D341Med (cell line): ENCODE measurements around the gene CPLANE2.
"Not testable (repeated sequence)": the region's sequence is repeated elsewhere in the genome, so short reads cannot be mapped to it uniquely, and the experiment has no call there.

Experiments used
- DNase-seq: peaks from one replicate; pipeline ENCODE4 v3.0.0; 2012; ENCODE audit warnings: low spot score

The CPLANE2 gene

DNA sequence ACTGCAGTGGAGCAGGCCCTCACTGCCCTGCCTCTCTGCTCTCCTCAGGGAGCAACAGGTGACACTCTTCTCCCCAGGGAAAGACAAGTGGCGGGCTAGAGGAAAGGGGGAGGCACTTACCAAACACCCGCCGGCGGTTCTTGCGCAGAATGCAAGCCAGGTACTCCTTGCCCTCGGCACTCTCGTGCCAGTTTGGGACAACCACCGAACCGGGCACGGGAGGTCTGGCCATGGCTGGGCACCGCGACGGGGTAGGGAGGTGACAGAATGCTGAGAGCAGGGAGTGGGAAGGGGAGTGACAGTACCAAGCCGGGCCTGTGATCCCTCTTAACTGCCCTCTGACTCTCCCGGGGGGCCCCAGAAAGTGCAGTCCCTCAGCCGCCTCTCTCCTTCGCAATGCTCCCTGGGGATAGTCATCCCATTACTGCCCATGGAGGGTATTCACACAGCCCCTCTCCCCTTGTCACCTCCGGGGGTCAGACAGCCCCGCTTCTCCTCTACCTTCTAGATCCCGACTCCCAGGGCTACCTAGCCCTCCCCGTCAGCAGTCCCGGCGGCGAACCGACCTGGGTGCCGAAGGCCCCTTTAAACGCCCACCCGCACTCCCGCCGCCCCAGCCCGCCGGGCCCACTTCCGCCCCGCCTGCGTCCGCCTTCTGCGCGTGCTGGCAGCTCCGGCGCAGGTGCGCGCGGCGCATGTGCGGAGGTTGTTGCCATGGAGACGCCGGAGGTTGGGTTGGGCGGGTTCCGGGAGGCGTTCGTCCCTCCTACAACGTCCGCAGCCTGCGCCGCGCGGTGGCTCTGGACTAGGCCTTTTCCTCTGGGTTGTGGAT lies at the start of gene CPLANE2:
TSS of gene CPLANE2 (minus strand) at position 673 of the 832 bp plus-strand sequence. CDS start at position 232, 441 bp downstream.
- DNase-seq, result peak; percentile 98

GRCh38 chr1:16286122-16286521 lies 49.1 kb upstream of the CPLANE2 start:
- DNase-seq, result no peak

GRCh38 chr1:16281765-16282164 lies 44.8 kb upstream of the CPLANE2 start:
- DNase-seq, result no peak

DNA sequence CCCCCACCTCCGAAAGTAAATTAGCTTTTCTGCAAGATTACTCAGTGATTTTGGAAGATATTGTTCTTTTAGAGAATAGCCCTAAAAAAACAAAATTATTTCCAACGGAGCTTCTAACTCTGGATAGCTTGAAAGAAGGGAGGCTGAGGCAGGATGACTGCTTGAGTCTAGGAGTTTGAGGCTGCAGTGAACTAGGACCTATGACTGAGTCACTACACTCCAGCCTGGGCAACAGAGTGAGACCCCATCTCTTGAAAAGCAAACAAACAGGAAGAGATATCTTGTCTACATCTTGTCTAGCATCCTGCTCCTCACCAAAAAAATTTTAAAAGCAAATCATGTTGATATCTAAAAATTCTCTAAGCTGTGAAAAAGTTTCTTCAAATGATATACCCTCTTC lies 42.2 kb upstream of the CPLANE2 start:
- DNase-seq, result no peak

DNA sequence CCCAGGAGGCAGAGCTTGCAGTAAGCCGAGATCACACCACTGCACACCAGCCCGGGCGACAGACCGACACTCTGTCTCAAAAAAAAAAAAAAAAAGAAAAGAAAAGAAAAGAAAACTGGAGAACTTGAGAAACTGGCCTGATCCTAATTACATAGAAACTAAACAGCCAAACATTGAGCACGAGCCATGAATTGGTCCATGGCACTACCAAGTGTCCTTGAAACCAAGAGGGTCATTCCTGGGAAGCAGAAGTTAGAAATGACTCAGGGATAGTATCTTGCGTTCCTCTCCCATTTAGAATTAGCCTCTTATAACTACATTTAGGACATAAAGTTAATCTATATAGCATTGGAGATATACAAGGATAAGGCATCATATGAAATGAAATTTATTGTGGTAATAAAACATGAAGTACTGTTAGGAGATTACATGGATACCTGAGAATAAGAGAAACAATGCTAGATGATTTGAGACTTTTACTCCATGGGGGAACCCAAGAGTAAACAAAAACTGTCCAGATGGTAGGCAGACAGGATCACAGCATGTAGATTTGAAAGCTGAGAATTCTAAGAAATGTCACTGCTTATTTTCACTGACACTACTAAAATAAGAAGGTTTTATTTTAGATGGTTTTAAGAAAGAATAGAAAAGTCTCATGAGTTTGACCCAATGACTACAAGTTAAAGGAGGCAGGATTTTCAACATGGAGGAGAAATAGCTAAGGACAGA lies 39.5 kb upstream of the CPLANE2 start:
- no peak for DNase-seq

- DNase-seq, result no peak
Measured at GRCh38 chr1:16275591-16275990, 38.6 kb upstream of the CPLANE2 start.

- DNase-seq, result no peak
Measured at GRCh38 chr1:16267690-16268180, 30.8 kb upstream of the CPLANE2 start.

DNA sequence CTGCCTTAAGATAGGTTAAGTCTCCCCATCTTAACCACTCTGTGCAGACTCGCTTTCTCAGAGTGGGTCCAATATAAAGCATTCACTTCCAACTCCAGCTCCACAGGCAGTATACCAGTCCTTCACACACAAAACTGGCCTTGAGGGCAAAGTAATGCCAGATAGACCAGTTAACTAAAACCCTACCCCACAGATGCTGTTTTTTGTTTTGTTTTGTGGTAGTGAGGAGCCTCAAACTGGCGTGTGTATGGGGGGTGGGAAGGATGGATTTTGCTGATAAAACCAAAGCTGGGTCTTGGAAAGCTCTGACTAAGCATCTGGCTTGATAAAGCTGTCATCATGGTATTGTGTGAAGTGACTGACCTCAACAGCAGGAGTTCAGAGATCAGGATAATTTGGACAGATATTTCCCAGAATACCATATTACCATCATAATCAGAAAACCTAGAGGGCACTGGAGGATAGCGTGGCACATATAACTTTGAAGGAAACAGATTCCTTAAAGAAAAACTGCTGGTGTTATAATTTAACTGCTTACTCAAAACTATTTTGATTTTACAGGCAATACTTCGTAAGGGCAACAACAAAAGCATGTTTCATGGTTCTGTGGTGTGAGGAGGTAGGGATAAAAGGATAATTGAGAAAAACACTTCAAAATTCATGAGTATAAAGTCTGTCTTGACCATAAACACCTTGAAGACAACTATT lies 29.6 kb upstream of the CPLANE2 start:
- DNase-seq, result no peak

- no peak for DNase-seq
Measured at GRCh38 chr1:16262067-16262466, 25.1 kb upstream of the CPLANE2 start.

- no peak for DNase-seq
Measured at GRCh38 chr1:16260814-16261213, 23.8 kb upstream of the CPLANE2 start.

GRCh38 chr1:16258591-16259135 lies 21.7 kb upstream of the CPLANE2 start:
- no peak for DNase-seq

- no peak for DNase-seq
Measured at GRCh38 chr1:16257968-16258367, 21.0 kb upstream of the CPLANE2 start.

DNA sequence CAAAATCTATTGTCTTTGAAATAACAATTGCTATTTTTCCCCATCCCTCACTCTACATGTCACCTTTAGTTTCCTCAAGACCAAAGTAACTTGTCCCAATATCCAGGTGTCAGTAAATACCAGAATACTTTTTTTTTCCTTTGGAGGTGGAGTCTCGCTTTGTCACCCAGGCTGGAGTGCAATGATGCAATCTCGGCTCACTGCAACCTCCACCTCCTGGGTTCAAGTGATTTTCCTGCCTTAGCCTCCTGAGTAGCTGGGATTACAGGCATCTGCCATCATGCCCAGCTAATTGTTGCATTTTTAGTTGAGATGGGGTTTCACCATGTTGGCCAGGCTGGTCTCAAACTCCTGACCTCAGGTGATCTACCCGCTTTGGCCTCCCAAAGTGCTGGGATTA lies 20.6 kb upstream of the CPLANE2 start:
- not testable (repeated sequence) for DNase-seq

GRCh38 chr1:16256478-16256877 lies 19.5 kb upstream of the CPLANE2 start:
- DNase-seq, result no peak

GRCh38 chr1:16254263-16254928 lies 17.4 kb upstream of the CPLANE2 start:
- no peak for DNase-seq

GRCh38 chr1:16253332-16253922 lies 16.4 kb upstream of the CPLANE2 start:
- DNase-seq, result no peak

DNA sequence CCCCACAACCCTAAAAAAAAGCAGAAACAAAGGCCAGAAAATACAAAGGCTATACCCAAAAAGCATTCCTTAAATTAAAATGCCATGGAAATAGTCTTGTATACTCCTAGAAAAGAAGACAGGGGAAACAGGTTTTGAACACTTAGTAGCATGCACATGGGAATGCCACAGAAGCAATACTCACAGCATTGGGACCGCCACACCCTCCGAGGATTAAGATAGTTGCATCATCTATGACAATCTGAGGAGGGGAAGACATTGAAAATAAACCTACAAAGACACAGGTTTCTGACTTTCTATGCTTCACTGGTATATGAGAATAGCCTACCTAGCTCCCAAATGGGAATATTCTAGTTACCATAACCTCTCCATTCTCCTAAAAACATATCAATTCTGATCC lies 15.9 kb upstream of the CPLANE2 start:
- no peak for DNase-seq

- DNase-seq, result no peak
Measured at GRCh38 chr1:16251381-16251780, 14.4 kb upstream of the CPLANE2 start.

GRCh38 chr1:16250524-16251251 lies 13.7 kb upstream of the CPLANE2 start:
- no peak for DNase-seq

- no peak for DNase-seq
Measured at GRCh38 chr1:16249596-16250241, 12.7 kb upstream of the CPLANE2 start.
